Activated naive CD4-positive, alpha-beta T cell treated with anti-CD3 and anti-CD28 coated beads, Interleukin-2, amount 50 U/mL, for 72 hours (primary cell): Measurements from ENCODE around the gene OR8U1. TPM values are rescaled to one million over a fixed set of nuclear protein-coding genes. Genes with fewer than 3 reads are reported as not detected.
"Not testable (repeated sequence)": the region's sequence is repeated elsewhere in the genome, so short reads cannot be mapped to it uniquely, and the experiment has no call there.

Experiments
- ATAC-seq, 2 donors: fragments of 150-1000 bp; cut with Tn5 transposase; 2 replicates each; pipeline ENCODE4 v1.10.0; 2021; ENCODE audit warnings: mild to moderate bottlenecking in 2 of 2, moderate library complexity in 2 of 2
- DNase-seq, 2 donors: peaks; one replicate each; pipeline ENCODE4 v3.0.0; 2021 to 2022; ENCODE audit warnings: low spot score in 2 of 2
- H3K27ac Mint-ChIP-seq, 2 donors: one replicate each; pipeline ENCODE4 v1.8.0; 2022; ENCODE audit warnings: mild to moderate bottlenecking in 2 of 2, mixed read lengths in 2 of 2
- H3K36me3 Mint-ChIP-seq, 2 donors: one replicate each; pipeline ENCODE4 v1.8.0; 2022; ENCODE audit warnings: mixed read lengths in 2 of 2
- H3K9me3 Mint-ChIP-seq, 2 donors: one replicate each; pipeline ENCODE4 v1.8.0; 2022; ENCODE audit warnings: mixed read lengths in 2 of 2
- total RNA-seq, 2 donors: library from RNA; stranded (reverse); gene quantifications; one replicate each; pipeline ENCODE4 v1.2.3, GENCODE V29; 2022

The OR8U1 gene
- total RNA-seq: not detected

- Mint-ChIP-seq H3K36me3 (no peaks in the 10 kb centered on the region), H3K9me3 (peaks cover 11 to 19% of the 10 kb centered on the region in 2 donors), H3K27ac (no peak within 1 kb of the TSS)
- DNase-seq (no peak), ATAC-seq (no peak)
These were observed at the start of gene OR8U1 for GRCh38 chr11:56375324-56375723. Gene OR8U1 (plus strand): TSS chr11:56375624. CDS start chr11:56375624, 0 bp downstream.

- no peak for DNase-seq
- H3K27ac Mint-ChIP-seq: no peak overlapping the region
These were observed 43.4 kb upstream of the OR8U1 start for GRCh38 chr11:56331861-56332491.

DNA sequence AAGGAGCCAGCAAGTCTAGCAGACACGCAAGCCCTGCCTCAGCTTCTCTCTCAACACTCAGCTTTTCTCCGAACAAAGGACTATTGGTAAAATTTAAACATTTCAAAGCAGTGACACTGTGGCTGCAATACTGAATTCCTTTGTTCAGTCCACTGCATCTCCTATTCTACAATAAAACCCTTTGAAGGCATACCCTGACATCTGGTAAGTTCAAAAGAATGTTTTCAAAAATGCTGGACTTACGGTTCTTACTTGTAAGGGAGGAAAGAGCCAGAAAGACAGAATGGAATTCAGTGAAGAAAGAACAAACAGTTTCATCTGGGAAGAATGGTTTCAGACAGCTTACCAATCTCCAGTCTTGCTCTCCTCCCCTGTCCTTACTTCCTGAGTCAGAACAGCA is 42.3 kb upstream of the OR8U1 start:
- DNase-seq: no peak
- Mint-ChIP-seq H3K9me3 (peaks cover 10 to 13% of the 10 kb centered on the region in 2 donors), H3K27ac (no peak overlapping the region), H3K36me3 (peaks cover 4 to 5% of the 10 kb centered on the region in 2 donors)
- ATAC-seq: no peak

More at GRCh38 chr11:56331861-56332491, 43.4 kb upstream of the OR8U1 start:
- ATAC-seq: no peak
- Mint-ChIP-seq H3K36me3 (peaks cover 4 to 5% of the 10 kb centered on the region in 2 donors), H3K9me3 (peaks cover 7% of the 10 kb centered on the region in 2 donors)

- H3K27ac Mint-ChIP-seq: no peak overlapping the region
- H3K9me3 Mint-ChIP-seq: peaks cover 7 to 15% of the 10 kb centered on the region in 2 donors
These were observed 35.1 kb upstream of the OR8U1 start for GRCh38 chr11:56340289-56340688.

GRCh38 chr11:56345739-56346138 is 29.7 kb upstream of the OR8U1 start, which contains the start of gene OR8K1:
Gene OR8K1 (plus strand): TSS chr11:56346039. CDS start chr11:56346039, 0 bp downstream.
- no peak for DNase-seq
- Mint-ChIP-seq H3K36me3 (no peaks in the 10 kb centered on the region), H3K27ac (no peak within 1 kb of the TSS), H3K9me3 (peaks cover 0 to 16% of the 10 kb centered on the region in 2 donors)
- no peak for ATAC-seq

More at GRCh38 chr11:56340289-56340688, 35.1 kb upstream of the OR8U1 start:
- H3K36me3 Mint-ChIP-seq: no peaks in the 10 kb centered on the region
- no peak for DNase-seq
- ATAC-seq: no peak

GRCh38 chr11:56353991-56354390 is 21.4 kb upstream of the OR8U1 start, which contains the start of gene OR8J1:
Gene OR8J1 (plus strand): TSS chr11:56354291. CDS start chr11:56360247, 5,956 bp downstream.
- no peak within 1 kb of the TSS for H3K27ac Mint-ChIP-seq
- ATAC-seq (no peak), DNase-seq (no peak)
- H3K36me3 Mint-ChIP-seq: no peaks in the 10 kb centered on the region
- H3K9me3 Mint-ChIP-seq: peaks cover 13 to 18% of the 10 kb centered on the region in 2 donors

- no peaks in the 10 kb centered on the region for H3K36me3 Mint-ChIP-seq
- no peak for DNase-seq
- H3K27ac Mint-ChIP-seq: no peak overlapping the region
- H3K9me3 Mint-ChIP-seq: peaks cover 10 to 16% of the 10 kb centered on the region in 2 donors
- no peak for ATAC-seq
These were observed 4.7 kb downstream of the OR8U1 start for GRCh38 chr11:56380120-56380519.

- Mint-ChIP-seq H3K27ac (no peak overlapping the region), H3K36me3 (no peaks in the 10 kb centered on the region), H3K9me3 (peaks cover 6 to 17% of the 10 kb centered on the region in 2 donors)
- DNase-seq (no peak), ATAC-seq (no peak)
These were observed 19.0 kb downstream of the OR8U1 start for GRCh38 chr11:56394381-56394780.

GRCh38 chr11:56396047-56396446 is 20.6 kb downstream of the OR8U1 start:
- H3K9me3 Mint-ChIP-seq: peaks cover 0 to 17% of the 10 kb centered on the region in 2 donors
- DNase-seq: no peak
- no peak overlapping the region for H3K27ac Mint-ChIP-seq
- ATAC-seq: no peak
- H3K36me3 Mint-ChIP-seq: no peaks in the 10 kb centered on the region

DNA sequence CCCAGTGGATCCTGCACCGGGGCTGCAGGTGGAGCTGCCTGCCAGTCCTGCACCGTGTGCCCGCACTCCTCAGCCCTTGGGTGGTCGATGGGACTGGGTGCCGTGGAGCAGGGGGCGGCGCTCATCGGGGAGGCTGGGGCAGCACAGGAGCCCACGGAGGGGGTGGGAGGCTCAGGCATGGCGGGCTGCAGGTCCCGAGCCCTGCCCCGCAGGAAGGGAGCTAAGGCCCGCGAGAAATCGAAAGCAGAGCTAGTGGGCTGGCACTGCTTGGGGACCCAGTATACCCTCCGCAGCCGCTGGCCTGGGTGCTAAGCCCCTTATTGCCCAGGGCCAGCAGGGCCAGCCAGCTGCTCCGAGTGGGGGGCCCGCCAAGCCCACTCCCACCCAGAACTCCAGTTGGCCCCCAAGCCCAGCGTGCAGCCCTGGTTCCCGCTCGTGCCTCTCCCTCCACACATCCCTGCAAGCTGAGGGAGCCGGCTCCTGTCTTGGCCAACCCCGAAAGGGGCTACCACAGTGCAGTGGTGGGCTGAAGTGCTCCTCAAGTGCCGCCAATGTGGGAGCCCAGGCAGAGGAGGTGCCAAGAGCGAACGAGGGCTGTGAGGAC is 26.5 kb downstream of the OR8U1 start:
- not testable (repeated sequence) for H3K36me3 Mint-ChIP-seq, H3K27ac Mint-ChIP-seq, ATAC-seq, DNase-seq
- H3K9me3 Mint-ChIP-seq: peaks cover 11 to 16% of the 10 kb centered on the region in 2 donors

DNA sequence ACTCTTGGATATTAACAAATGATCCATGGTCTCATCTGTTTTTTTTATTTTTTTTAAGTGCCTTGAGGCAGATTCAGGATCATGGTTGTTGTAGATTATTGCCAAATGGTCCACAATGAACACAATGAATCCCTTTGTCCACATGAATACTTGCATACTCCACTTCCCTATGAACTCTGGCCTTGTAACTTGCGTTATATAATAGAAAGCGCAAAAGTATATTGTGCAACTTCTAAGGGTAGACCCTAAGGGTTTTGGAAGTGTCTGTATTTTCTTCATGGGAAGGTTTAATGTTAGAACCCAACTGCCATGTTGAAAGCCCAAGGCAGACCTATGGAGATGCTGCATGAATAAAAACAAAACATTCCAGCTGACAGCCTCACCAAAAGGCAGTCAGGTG is 29.0 kb downstream of the OR8U1 start:
- Mint-ChIP-seq H3K9me3 (peaks cover 22 to 32% of the 10 kb centered on the region in 2 donors), H3K36me3 (peaks cover 3 to 9% of the 10 kb centered on the region in 2 donors), H3K27ac (no peak overlapping the region)
- no peak for DNase-seq
- ATAC-seq: no peak

DNA sequence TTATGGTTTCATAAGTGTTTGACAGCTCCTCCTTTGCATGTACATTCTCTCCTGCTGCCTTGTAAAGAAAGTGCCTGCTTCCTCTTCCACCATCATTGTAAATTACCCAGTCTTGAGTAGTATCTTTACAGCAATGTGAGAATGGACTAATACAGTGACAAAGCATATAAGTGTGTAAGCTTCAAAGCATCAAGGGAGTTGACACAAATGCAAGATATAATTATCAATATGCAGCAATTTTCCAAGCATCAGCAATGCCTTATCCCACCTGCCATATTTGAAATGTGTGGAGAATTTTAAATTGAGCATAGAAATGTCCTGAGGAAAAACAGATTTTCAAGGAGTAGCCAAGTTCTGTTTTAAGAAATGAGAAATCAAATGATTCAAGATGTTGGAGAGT is 35.4 kb downstream of the OR8U1 start:
- ATAC-seq: no peak
- DNase-seq: no peak
- Mint-ChIP-seq H3K36me3 (peaks cover 0 to 5% of the 10 kb centered on the region in 2 donors), H3K9me3 (peaks cover 33 to 35% of the 10 kb centered on the region in 2 donors), H3K27ac (no peak overlapping the region)

DNA sequence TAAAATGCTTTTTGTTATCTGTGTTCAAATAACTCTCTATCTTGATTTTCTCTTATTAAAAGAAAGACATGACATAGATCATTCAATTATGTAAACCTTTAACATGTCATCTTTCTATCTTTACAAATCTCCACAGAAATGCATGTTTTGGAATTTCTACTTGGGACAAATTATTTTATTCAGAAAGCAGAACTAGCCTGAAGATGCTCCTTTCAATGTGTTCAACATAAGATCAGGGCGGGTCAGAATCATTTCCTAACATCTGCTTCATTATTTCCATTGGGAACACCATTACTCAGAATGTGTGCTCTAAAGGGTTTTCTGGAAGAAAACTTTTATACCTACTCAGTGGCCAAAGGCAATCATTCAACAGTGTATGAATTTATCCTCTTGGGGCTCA is 37.0 kb downstream of the OR8U1 start, which contains the start of gene OR5AL1:
Gene OR5AL1, plus strand, starts transcription at position 301 of the 400 bp plus-strand sequence.
- no peak for ATAC-seq
- Mint-ChIP-seq H3K27ac (no peak within 1 kb of the TSS), H3K9me3 (peaks cover 20 to 22% of the 10 kb centered on the region in 2 donors), H3K36me3 (peaks cover 0 to 5% of the 10 kb centered on the region in 2 donors)
- DNase-seq: no peak

Other genes starting within 250 kb of the OR8U1 start
- gene OR8J3, start 235.4 kb upstream of the OR8U1 start, total RNA-seq: not detected
- gene OR8K5, start 215.3 kb upstream of the OR8U1 start, total RNA-seq: not detected
- not detected for gene OR5J2, start 199.0 kb upstream of the OR8U1 start, total RNA-seq
- gene OR5T2, start 141.4 kb upstream of the OR8U1 start, total RNA-seq: not detected
- gene OR5T3, start 123.4 kb upstream of the OR8U1 start, total RNA-seq: not detected
- not detected for gene OR5T1, start 101.5 kb upstream of the OR8U1 start, total RNA-seq
- gene OR8H1, start 83.4 kb upstream of the OR8U1 start, total RNA-seq: not detected
- not detected for gene OR8K3, start 60.5 kb upstream of the OR8U1 start, total RNA-seq
- not detected for gene OR8K1, start 29.6 kb upstream of the OR8U1 start, total RNA-seq
- not detected for gene OR8J1, start 21.3 kb upstream of the OR8U1 start, total RNA-seq
- not detected for gene OR5AL1, start 37.1 kb downstream of the OR8U1 start, total RNA-seq
- not detected for gene OR5M3, start 97.7 kb downstream of the OR8U1 start, total RNA-seq
- not detected for gene OR5M8, start 115.7 kb downstream of the OR8U1 start, total RNA-seq
- gene OR5M11, start 167.6 kb downstream of the OR8U1 start, total RNA-seq: not detected
- gene OR5M10, start 202.1 kb downstream of the OR8U1 start, total RNA-seq: not detected
- not detected for gene OR5M1, start 239.2 kb downstream of the OR8U1 start, total RNA-seq